Left colon (tissue), 2 donors: ENCODE data around the gene SERHL2. TPM values are rescaled to one million over a fixed set of nuclear protein-coding genes. Genes with fewer than 3 reads are reported as not detected.
A peak's percentile ranks its signal among the peaks of the same experiment; 100 is the strongest.
"Not testable (repeated sequence)": the region's sequence is repeated elsewhere in the genome, so short reads cannot be mapped to it uniquely, and the experiment has no call there.

Experiments used
- ATAC-seq: fragments of 200-7000 bp; cut with Tn5 transposase; one replicate; pipeline ENCODE4 v1.9.1; 2020; ENCODE audit warnings: mild to moderate bottlenecking, moderate library complexity
- DNase-seq, 2 donors: peaks; one replicate each; pipeline ENCODE4 v3.0.0-alpha.2; 2020
- intact Hi-C, 2 donors: fragments of 100-400 bp; cut with DNase I in 1 of 2; cut with micrococcal nuclease in 1 of 2; formaldehyde crosslinking; loops; one replicate each; pipeline versions ENCODE4 v1.11.2 to v1.14.0; 2022; cut with DNase I, micrococcal nuclease
- total RNA-seq, 2 donors: library from RNA; stranded (reverse); fragmentation: NEBNext Ultra II Directional; extraction: Animal tissue kit (Norgen Biotek cat#: 25700); gene quantifications; one replicate each; pipeline ENCODE4 v1.2.1, GENCODE V29; 2021
- donor health status: DM: no; HTN: no; CAD: no.
- donor health status: DM: yes; HTN: yes; CAD: no.

Gene SERHL2
- total RNA-seq, 2 donors from 2014 or later: 0.73 to 0.92 TPM

DNA sequence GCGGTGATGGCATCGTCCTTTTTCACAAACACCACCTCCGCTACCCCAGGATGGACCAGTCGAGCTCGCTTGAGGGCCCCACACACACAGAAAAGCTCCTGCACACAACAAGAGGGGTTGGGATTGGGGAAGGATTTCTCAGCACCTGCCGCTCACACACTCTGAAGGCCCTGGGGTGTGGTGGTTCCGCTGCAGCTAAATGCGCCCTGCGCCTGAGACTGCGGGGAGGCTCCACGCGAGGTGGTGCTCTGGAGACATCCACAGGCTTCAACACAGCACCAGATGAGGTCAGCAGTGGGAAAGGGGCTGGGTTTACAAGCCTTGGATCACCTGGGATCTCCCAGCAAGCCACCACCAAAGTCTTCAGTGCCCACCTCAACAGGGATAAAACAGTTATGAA lies 38.2 kb downstream of the SERHL2 start:
- DNase-seq (no peak), ATAC-seq (no peak)
- intact Hi-C loops: no loop called here

DNA sequence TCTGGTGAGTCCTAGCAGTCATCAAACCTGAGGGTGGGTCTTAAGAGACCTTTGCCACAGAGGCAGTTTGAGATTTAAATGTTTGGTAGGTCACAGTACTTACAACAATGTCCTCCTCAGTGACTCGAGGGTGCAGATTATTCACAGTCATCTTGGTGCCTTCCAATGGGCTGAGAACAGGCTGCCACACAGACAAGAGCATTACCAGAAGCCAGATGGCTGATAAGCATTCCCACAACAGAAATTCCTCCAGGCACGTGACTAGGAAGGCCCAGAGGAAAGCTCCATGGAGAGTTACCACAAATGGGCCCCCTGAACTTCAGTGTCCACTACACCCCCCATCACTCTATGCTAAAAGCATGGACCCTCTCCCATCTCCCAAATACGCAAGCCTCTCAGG lies 41.7 kb downstream of the SERHL2 start:
- intact Hi-C loops: no loop called here
- no peak for DNase-seq
- ATAC-seq: no peak

GRCh38 chr22:42596336-42596735 lies 42.6 kb downstream of the SERHL2 start:
- no peak for DNase-seq
- ATAC-seq: no peak
- intact Hi-C loops: no loop called here

DNA sequence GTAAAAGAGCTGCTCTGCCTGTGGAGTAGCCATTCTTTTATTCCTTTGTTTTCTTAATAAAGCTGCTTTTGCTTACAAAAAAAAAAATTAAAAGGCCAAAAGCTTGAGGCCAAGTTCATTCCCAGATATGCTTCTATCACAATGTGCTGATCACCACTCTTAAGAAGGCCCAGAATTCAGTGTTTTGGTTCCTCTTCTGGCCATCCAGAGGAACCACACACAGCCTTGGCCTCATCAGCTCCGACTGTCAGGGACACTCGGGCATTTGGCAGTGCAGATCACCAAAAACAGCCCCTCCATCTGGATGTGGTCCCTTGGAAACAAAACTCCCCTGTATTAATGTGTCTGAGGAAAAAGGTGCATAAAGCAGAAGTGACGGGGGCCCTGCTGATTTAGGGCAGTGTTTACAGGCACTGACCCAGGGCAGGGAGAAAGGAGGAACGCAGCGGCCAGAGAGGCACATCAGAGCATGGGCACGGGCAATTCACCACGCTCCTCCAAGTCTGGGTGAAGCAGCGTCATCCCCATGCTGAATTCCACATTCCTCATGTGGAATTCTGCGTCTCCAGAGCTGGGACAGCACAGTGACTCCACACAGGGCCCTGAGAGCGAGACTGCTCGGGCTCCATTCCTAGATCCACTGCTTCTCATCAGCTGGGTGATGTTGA lies 43.2 kb downstream of the SERHL2 start:
- no peak for DNase-seq
- no peak for ATAC-seq
- intact Hi-C loops: no loop called here

DNA sequence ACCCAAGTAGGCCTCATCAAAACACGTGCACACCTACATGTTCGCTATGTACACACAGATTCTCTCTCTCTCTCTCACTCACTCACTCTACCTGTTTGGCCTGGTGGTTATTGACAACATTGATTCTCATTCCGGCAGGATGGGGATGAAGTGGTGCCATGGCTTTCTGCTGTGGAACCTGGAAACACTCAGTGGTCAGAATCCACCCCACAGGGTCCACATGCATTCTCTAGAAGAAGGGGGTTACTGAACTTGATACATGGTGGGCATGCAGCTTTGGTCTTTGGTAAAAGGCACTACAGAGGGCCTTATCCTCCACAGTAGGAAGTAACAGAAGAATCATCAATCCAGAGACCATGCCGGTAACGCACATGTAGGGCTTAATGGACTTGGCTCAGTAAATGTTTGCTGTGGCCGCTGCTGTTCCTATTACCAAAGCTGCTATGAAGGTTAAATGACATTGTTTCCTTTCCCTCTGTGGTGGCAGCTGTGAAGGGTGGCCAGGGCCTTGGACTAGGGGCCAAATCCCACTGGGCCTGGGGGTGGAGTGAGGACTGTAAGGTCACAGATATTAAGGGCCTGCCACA lies 48.2 kb downstream of the SERHL2 start:
- DNase-seq (no peak), ATAC-seq (peak; percentile 50)
- intact Hi-C loops: no loop called here

DNA sequence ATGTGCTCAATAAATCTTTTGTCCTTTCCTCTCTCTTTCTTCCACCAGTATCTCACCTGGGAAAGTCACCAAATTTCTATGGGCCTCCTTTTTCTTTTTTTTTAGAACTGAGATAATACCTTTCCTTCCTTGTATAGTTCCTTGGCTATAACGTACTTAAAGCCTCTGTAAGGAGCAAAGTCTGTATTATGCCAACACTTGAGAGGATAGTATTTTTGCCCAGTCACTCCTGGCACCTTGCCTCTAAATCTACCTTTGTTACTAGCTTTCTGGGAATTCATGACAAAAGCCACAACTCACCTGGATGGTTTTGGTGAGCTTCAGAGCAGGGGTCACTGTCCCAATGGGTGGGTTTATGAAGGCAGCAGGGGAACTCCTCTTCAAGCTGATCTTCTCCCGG lies 48.7 kb downstream of the SERHL2 start:
- DNase-seq: no peak
- peak; percentile 76 for ATAC-seq
- intact Hi-C loops: no loop called here

GRCh38 chr22:42603427-42603826 lies 49.7 kb downstream of the SERHL2 start:
- no peak for ATAC-seq
- DNase-seq: no peak
- intact Hi-C loops: no loop called here

DNA sequence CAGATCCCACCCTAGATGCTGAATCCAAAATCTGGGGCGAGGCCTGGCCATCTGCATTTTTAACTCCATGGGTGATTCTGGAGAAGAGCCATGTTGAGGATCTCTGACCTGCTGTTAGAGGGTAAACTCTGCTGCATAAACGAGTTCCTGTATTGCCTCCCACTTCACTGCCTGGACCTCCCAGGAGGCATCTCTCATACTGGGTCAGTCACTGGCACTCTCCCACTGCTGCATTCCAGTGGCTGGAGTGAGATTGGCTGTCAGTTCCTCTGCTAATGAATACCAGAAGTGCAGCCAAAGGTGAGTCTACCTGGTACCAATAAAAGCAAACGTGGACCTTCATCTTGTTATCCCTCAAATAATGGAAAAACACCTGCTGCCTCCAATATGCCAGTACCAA lies 50.6 kb downstream of the SERHL2 start:
- DNase-seq: no peak
- intact Hi-C loops: no loop called here
- ATAC-seq: peak; percentile 16

- DNase-seq, ATAC-seq, intact Hi-C loops: not testable (repeated sequence)
Measured at GRCh38 chr22:42607641-42608040, 53.9 kb downstream of the SERHL2 start.

- no peak for DNase-seq
- intact Hi-C loops: no loop called here
- ATAC-seq: no peak
Measured at GRCh38 chr22:42608136-42608822, 54.5 kb downstream of the SERHL2 start.

GRCh38 chr22:42608823-42609361 lies 55.1 kb downstream of the SERHL2 start:
- intact Hi-C loops: no loop called here
- DNase-seq (no peak), ATAC-seq (no peak)

GRCh38 chr22:42610186-42610585 lies 56.4 kb downstream of the SERHL2 start:
- no peak for ATAC-seq
- no peak for DNase-seq

DNA sequence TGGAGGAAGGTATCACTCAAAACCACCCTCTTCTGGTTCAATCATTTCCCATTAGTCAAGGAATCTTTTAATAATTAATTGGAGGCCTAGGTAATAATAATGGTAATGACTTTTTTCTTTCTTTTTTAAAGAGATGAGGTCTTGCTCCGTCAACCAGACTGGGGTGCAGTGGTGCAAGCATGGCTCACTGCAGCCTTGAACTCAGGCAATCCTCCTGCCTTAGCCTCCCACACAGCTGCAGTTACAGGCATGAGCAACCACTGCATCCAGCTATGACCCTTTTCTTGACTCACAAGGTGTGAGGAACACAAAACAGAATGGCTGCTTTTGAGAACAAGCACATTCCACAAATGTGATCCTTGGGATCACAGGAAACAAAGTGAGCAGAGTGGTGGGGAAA lies 57.3 kb downstream of the SERHL2 start:
- DNase-seq: no peak
- no peak for ATAC-seq
- intact Hi-C loops: no loop called here

More at GRCh38 chr22:42610186-42610585, 56.4 kb downstream of the SERHL2 start:
- intact Hi-C loops: no loop called here

DNA sequence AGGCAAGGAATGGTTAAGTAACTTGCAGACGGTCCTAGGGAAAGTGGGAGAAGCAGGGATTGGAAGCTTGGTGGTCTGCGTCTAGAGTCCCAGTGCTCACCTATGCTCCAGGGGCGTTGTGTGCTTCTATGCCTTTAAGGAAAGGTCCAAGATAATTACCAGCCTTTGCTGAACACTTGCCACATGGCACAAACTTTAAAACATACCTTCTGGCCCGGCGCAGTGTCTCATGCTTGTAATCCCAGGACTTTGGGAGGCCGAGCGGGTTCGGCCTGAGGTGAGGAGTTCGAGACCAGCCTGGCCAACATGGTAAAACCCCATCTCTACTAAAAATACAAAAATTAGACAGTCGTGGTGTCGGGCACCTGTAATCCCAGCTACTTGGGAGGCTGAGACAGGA lies 58.6 kb downstream of the SERHL2 start:
- DNase-seq: no peak
- intact Hi-C loops: no loop called here
- no peak for ATAC-seq

GRCh38 chr22:42613872-42614301 lies 60.1 kb downstream of the SERHL2 start:
- intact Hi-C loops: no loop called here
- DNase-seq: no peak
- peak; percentile 3 for ATAC-seq

- intact Hi-C loops: no loop called here
- DNase-seq (peak; percentile 99 to 100), ATAC-seq (peak; percentile 82)
Measured at GRCh38 chr22:42614312-42615091, 60.7 kb downstream of the SERHL2 start, which contains the start of gene POLDIP3. Gene POLDIP3 (minus strand): TSS chr22:42614883. CDS start chr22:42614857, 26 bp downstream.

- ATAC-seq (peak; percentile 66), DNase-seq (peak; percentile 87 to 93)
- intact Hi-C loops: no loop called here
Measured at GRCh38 chr22:42615092-42615859, 61.5 kb downstream of the SERHL2 start.

DNA sequence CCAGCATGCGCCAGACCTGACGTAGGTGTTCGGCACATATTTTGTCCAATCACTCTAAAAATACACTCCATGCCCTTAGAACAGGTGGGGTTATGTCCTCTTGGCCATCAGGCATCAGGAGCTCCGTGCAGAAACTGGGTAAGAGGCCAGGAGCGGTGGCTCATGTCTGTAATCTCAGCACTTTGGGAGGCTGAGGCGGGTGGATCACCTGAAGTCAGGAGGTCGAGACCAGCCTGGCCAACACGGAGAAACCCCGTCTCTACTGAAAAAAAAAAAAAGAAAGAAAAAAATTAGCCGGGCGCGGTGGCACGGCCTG lies 62.1 kb downstream of the SERHL2 start:
- ATAC-seq: peak; percentile 6
- DNase-seq: peak; percentile 30 to 61
- intact Hi-C loops: not testable (repeated sequence)
